Mesenchymal stem cell (in vitro differentiated cells and primary cell): ENCODE measurements around the gene PRDM1.

ENCODE experiments used
- DNase-seq: peaks from one replicate; pipeline ENCODE4 v3.0.0-alpha.2; 2013
- H2AFZ ChIP-seq: one replicate; pipeline ENCODE4 v1.6.1; 2013; ENCODE audit warnings: low read depth, mild to moderate bottlenecking, control low read depth, inconsistent platforms, low read length, moderate library complexity
- H2AK5ac ChIP-seq: 2 replicates; pipeline ENCODE4 v1.6.1; 2013; ENCODE audit warnings: low read length, moderate library complexity, mild to moderate bottlenecking, inconsistent platforms; ENCODE audit not compliant: severe bottlenecking
- H2BK120ac ChIP-seq: one replicate; pipeline ENCODE4 v1.6.1; 2013; ENCODE audit warnings: low read depth, mild to moderate bottlenecking, inconsistent platforms, low read length, moderate library complexity
- H2BK12ac ChIP-seq, 2 experiments: one replicate each; pipeline ENCODE4 v1.6.1; 2013; ENCODE audit warnings: inconsistent platforms in 2 of 2, low read length in 2 of 2, mild to moderate bottlenecking in 2 of 2, moderate library complexity in 2 of 2, control low read depth in 1 of 2
- H2BK15ac ChIP-seq: one replicate; pipeline ENCODE4 v1.6.1; 2013; ENCODE audit warnings: mild to moderate bottlenecking, low read depth, inconsistent platforms; ENCODE audit not compliant: poor library complexity, severe bottlenecking
- H2BK5ac ChIP-seq: 2 replicates; pipeline ENCODE4 v1.6.1; 2013; ENCODE audit warnings: low read depth, mild to moderate bottlenecking, low read length, control low read depth, inconsistent platforms; ENCODE audit not compliant: poor library complexity, severe bottlenecking
- H3K14ac ChIP-seq, 2 experiments: one replicate each; pipeline ENCODE4 v1.6.1; 2013; ENCODE audit warnings: inconsistent platforms in 2 of 2, low read length in 2 of 2, control low read depth in 1 of 2, mild to moderate bottlenecking in 1 of 2, moderate library complexity in 1 of 2
- H3K18ac ChIP-seq, 2 experiments: one replicate each; pipeline ENCODE4 v1.6.1; 2013; ENCODE audit warnings: inconsistent platforms in 2 of 2, low read length in 2 of 2, control low read depth in 1 of 2, low read depth in 1 of 2, mild to moderate bottlenecking in 1 of 2
- H3K23ac ChIP-seq, 2 experiments: one replicate each; pipeline ENCODE4 v1.6.1; 2013; ENCODE audit warnings: inconsistent platforms in 2 of 2, low read length in 2 of 2, mild to moderate bottlenecking in 2 of 2, moderate library complexity in 2 of 2, control low read depth in 1 of 2
- H3K27ac ChIP-seq: 2 replicates; pipeline ENCODE4 v1.5.1; 2013; ENCODE audit warnings: mild to moderate bottlenecking, moderate library complexity, low read length, control low read depth, inconsistent platforms; ENCODE audit not compliant: poor library complexity, severe bottlenecking
- H3K27me3 ChIP-seq, 2 experiments: 2 replicates each; pipeline versions ENCODE4 v1.6.1 to v1.7.0; 2013; ENCODE audit warnings: low read length in 2 of 2, mild to moderate bottlenecking in 2 of 2, moderate library complexity in 2 of 2, control low read depth in 1 of 2, inconsistent platforms in 1 of 2; ENCODE audit not compliant: control insufficient read depth in 1 of 2, insufficient read depth in 1 of 2
- H3K36me3 ChIP-seq, 2 experiments: 2 replicates each; pipeline versions ENCODE4 v1.6.1 to v1.7.0; 2013; ENCODE audit warnings: low read length in 2 of 2, control low read depth in 1 of 2, inconsistent platforms in 1 of 2, low read depth in 1 of 2, mild to moderate bottlenecking in 1 of 2; ENCODE audit not compliant: insufficient read depth in 2 of 2, control insufficient read depth in 1 of 2
- H3K4ac ChIP-seq, 2 experiments: one replicate each; pipeline ENCODE4 v1.6.1; 2013; ENCODE audit warnings: inconsistent platforms in 2 of 2, low read length in 2 of 2, mild to moderate bottlenecking in 2 of 2, moderate library complexity in 2 of 2, control low read depth in 1 of 2, low read depth in 1 of 2
- H3K4me1 ChIP-seq: 2 replicates; pipeline ENCODE4 v1.6.1; 2013; ENCODE audit warnings: low read depth, low read length, control low read depth; ENCODE audit not compliant: control insufficient read depth, insufficient read depth
- H3K4me2 ChIP-seq: 2 replicates; pipeline ENCODE4 v1.6.1; 2013; ENCODE audit warnings: low read length, mild to moderate bottlenecking, inconsistent platforms; ENCODE audit not compliant: poor library complexity, severe bottlenecking
- H3K4me3 ChIP-seq, 2 experiments: 2 replicates each; pipeline versions ENCODE4 v1.5.1 to v1.7.0; 2013; ENCODE audit warnings: low read length in 2 of 2, mild to moderate bottlenecking in 2 of 2, control low read depth in 1 of 2, low read depth in 1 of 2; ENCODE audit not compliant: insufficient read depth in 1 of 2
- H3K79me1 ChIP-seq: replicated peaks from 2 replicates; pipeline ENCODE4 v1.6.1; 2013; ENCODE audit warnings: mild to moderate bottlenecking, control low read depth, low read length, inconsistent platforms; ENCODE audit not compliant: poor library complexity, severe bottlenecking
- H3K9ac ChIP-seq: 2 replicates; pipeline ENCODE4 v1.7.0; 2013; ENCODE audit warnings: mild to moderate bottlenecking, low read length, moderate library complexity
- H3K9me3 ChIP-seq: 2 replicates; pipeline ENCODE4 v1.7.0; 2013; ENCODE audit warnings: mild to moderate bottlenecking, low read length; ENCODE audit not compliant: control insufficient read depth
- H4K8ac ChIP-seq: one replicate; pipeline ENCODE4 v1.6.1; 2013; ENCODE audit warnings: inconsistent platforms, mild to moderate bottlenecking, low read length, moderate library complexity
- H4K91ac ChIP-seq: one replicate; pipeline ENCODE4 v1.6.1; 2013; ENCODE audit warnings: mild to moderate bottlenecking, low read length, inconsistent platforms
- WGBS: methylation state at CpG from one replicate; pipeline ENCODE4 v1.1.7; 2013; ENCODE audit warnings: mixed read lengths; 5-methylcytosine and 5-hydroxymethylcytosine counted together

Gene PRDM1

GRCh38 chr6:106045077-106045476 is 41.1 kb upstream of the PRDM1 start:
- Histone ChIP-seq H3K36me3 (no peaks in the 10 kb centered on the region), H2BK120ac (no peak overlapping the region)

DNA sequence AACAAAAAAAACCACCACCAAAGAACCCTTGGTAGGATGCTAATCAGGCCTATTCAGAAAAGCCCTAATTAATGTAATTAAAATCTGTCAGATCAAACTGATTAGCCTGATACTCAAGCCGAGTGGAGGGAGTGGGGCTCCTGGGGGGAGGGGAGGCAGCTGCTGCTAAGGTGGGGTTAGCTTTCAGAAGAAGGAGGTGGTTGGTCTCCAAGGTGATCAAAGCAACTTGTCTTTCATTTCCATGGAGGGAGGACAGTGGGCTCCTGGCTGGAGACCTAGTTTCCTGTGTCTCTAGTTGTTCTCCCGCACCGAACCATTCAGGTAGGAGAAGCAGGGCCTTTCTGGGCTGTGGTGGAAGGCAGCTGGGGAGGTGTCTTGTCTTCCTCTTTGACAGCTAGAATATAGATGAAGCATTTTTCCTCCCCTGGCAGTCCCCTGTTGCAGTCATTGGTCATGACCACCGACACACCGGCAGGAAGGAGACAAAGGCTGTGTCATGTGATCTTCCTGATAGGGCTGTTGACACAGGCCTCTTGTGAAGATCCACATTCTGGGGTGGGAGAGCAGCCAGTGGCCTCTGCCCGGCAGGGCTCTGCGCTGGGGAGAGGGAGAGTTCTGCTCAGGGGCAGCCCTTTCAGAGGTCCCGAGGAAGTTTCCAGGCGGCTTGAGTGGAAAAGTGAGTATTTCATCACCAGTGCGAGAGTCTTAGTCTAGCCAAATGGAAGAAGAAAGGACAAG is 39.9 kb upstream of the PRDM1 start:
- no peak overlapping the region for H3K23ac ChIP-seq
- H3K14ac ChIP-seq: no peak overlapping the region
- H2AFZ ChIP-seq: no peak overlapping the region
- H2AK5ac ChIP-seq: no peak overlapping the region
- no peaks in the 10 kb centered on the region for H3K79me1 ChIP-seq
- no peak overlapping the region for H3K18ac ChIP-seq
- no peak overlapping the region for H3K4me3 ChIP-seq
- H3K4me1 ChIP-seq: peaks cover 2% of the 10 kb centered on the region
- H3K36me3 ChIP-seq: no peaks in the 10 kb centered on the region
- 63% methylated on average over 10 of the region's 10 CpGs for WGBS
- H3K4ac ChIP-seq: no peak overlapping the region
- peak overlapping the region; percentile 32 for H4K8ac ChIP-seq
- H2BK15ac ChIP-seq: no peak overlapping the region
- H3K27me3 ChIP-seq: no peaks in the 10 kb centered on the region
- H2BK12ac ChIP-seq: no peak overlapping the region
- no peak overlapping the region for H3K27ac ChIP-seq
- H2BK5ac ChIP-seq: no peak overlapping the region
- no peak overlapping the region for H3K4me2 ChIP-seq
- DNase-seq: no peak
- H3K9me3 ChIP-seq: no peaks in the 10 kb centered on the region
- no peak overlapping the region for H2BK120ac ChIP-seq
- H4K91ac ChIP-seq: no peak overlapping the region
- no peak overlapping the region for H3K9ac ChIP-seq

More at GRCh38 chr6:106045077-106045476, 41.1 kb upstream of the PRDM1 start:
- Histone ChIP-seq H3K4me1 (no peaks in the 10 kb centered on the region), H3K9ac (no peak overlapping the region), H2BK12ac (no peak overlapping the region), H3K27me3 (no peaks in the 10 kb centered on the region), H2BK15ac (no peak overlapping the region), H3K4ac (no peak overlapping the region), H3K23ac (no peak overlapping the region), H3K9me3 (no peaks in the 10 kb centered on the region), H3K18ac (no peak overlapping the region), H3K27ac (no peak overlapping the region), H2AK5ac (no peak overlapping the region), H3K79me1 (no peaks in the 10 kb centered on the region), H3K4me3 (no peak overlapping the region), H2BK5ac (no peak overlapping the region), H4K91ac (no peak overlapping the region), H4K8ac (no peak overlapping the region), H3K14ac (no peak overlapping the region), H2AFZ (no peak overlapping the region), H3K4me2 (no peak overlapping the region)
- no peak for DNase-seq
- 100% methylated on average over 1 of the region's 2 CpGs for WGBS

- WGBS: 83% methylated on average over 1 of the region's 1 CpG
- H2AK5ac ChIP-seq: no peak overlapping the region
- H3K9me3 ChIP-seq: no peaks in the 10 kb centered on the region
- H3K4me1 ChIP-seq: peaks cover 4% of the 10 kb centered on the region
- H3K23ac ChIP-seq: no peak overlapping the region
- H4K8ac ChIP-seq: no peak overlapping the region
- H3K4me2 ChIP-seq: no peak overlapping the region
- H2BK120ac ChIP-seq: no peak overlapping the region
- no peak overlapping the region for H3K9ac ChIP-seq
- H2BK5ac ChIP-seq: no peak overlapping the region
- DNase-seq: no peak
- H4K91ac ChIP-seq: no peak overlapping the region
- no peaks in the 10 kb centered on the region for H3K79me1 ChIP-seq
- no peak overlapping the region for H3K4ac ChIP-seq
- no peaks in the 10 kb centered on the region for H3K36me3 ChIP-seq
- H2BK15ac ChIP-seq: no peak overlapping the region
- H3K27ac ChIP-seq: no peak overlapping the region
- H2AFZ ChIP-seq: no peak overlapping the region
- H3K27me3 ChIP-seq: no peaks in the 10 kb centered on the region
- no peak overlapping the region for H3K4me3 ChIP-seq
- H2BK12ac ChIP-seq: no peak overlapping the region
- no peak overlapping the region for H3K18ac ChIP-seq
- H3K14ac ChIP-seq: no peak overlapping the region
Observed at GRCh38 chr6:106046854-106047200, 39.3 kb upstream of the PRDM1 start.

- H3K23ac ChIP-seq: no peak overlapping the region
- no peaks in the 10 kb centered on the region for H3K36me3 ChIP-seq
- H3K4ac ChIP-seq: no peak overlapping the region
- H2BK120ac ChIP-seq: no peak overlapping the region
- H2AFZ ChIP-seq: no peak overlapping the region
- H3K4me3 ChIP-seq: no peak overlapping the region
- H3K14ac ChIP-seq: no peak overlapping the region
- no peak overlapping the region for H4K91ac ChIP-seq
- no peak overlapping the region for H3K4me2 ChIP-seq
- H2BK12ac ChIP-seq: no peak overlapping the region
- no peak overlapping the region for H3K27ac ChIP-seq
- H4K8ac ChIP-seq: no peak overlapping the region
- H3K9ac ChIP-seq: no peak overlapping the region
- no peak overlapping the region for H3K18ac ChIP-seq
- H2BK15ac ChIP-seq: no peak overlapping the region
- H2BK5ac ChIP-seq: no peak overlapping the region
- no peak overlapping the region for H2AK5ac ChIP-seq
- H3K79me1 ChIP-seq: no peaks in the 10 kb centered on the region
- DNase-seq: no peak
- peaks cover 4% of the 10 kb centered on the region for H3K4me1 ChIP-seq
- WGBS: 100% methylated on average over 2 of the region's 2 CpGs
- no peaks in the 10 kb centered on the region for H3K9me3 ChIP-seq
- H3K27me3 ChIP-seq: no peaks in the 10 kb centered on the region
Observed at GRCh38 chr6:106048336-106048735, 37.8 kb upstream of the PRDM1 start.
